Hepatocyte (in vitro differentiated cells): ENCODE measurements around the gene ACACB. TPM values are rescaled to one million over a fixed set of nuclear protein-coding genes. Genes with fewer than 3 reads are reported as not detected.

Experiments used
- DNase-seq: peaks from one replicate; pipeline ENCODE4 v3.0.0-alpha.2; 2016; ENCODE audit warnings: low spot score
- H2AFZ ChIP-seq: fragments of 200-600 bp; sonication (generic); 2 replicates; pipeline ENCODE4 v1.6.0; 2016; ENCODE audit warnings: antibody characterized with exemption, mild to moderate bottlenecking
- H3K27ac ChIP-seq: fragments of 200-600 bp; sonication (generic); 2 replicates; pipeline ENCODE4 v1.5.1; 2016; ENCODE audit warnings: mild to moderate bottlenecking
- H3K27me3 ChIP-seq: fragments of 200-600 bp; sonication (generic); 2 replicates; pipeline ENCODE4 v1.6.1; 2016
- H3K36me3 ChIP-seq: fragments of 200-600 bp; sonication (generic); replicated peaks from 2 replicates; pipeline ENCODE4 v1.5.1; 2016; ENCODE audit warnings: low read depth; ENCODE audit not compliant: insufficient read depth
- H3K4me1 ChIP-seq: fragments of 200-600 bp; sonication (generic); 2 replicates; pipeline ENCODE4 v1.5.1; 2016; ENCODE audit warnings: mild to moderate bottlenecking, moderate library complexity; ENCODE audit not compliant: insufficient read depth
- H3K4me2 ChIP-seq: fragments of 200-600 bp; sonication (generic); 2 replicates; pipeline ENCODE4 v1.6.0; 2016
- H3K4me3 ChIP-seq: fragments of 200-600 bp; sonication (generic); 2 replicates; pipeline ENCODE4 v1.5.1; 2016; ENCODE audit warnings: mild to moderate bottlenecking
- H3K79me2 ChIP-seq: fragments of 200-600 bp; sonication (generic); 2 replicates; pipeline ENCODE4 v1.6.0; 2017; ENCODE audit warnings: mild to moderate bottlenecking
- H3K9me2 ChIP-seq: fragments of 200-600 bp; sonication (generic); replicated peaks from 2 replicates; pipeline ENCODE4 v1.6.0; 2017; ENCODE audit warnings: mild to moderate bottlenecking; ENCODE audit not compliant: insufficient read depth
- H3K9me3 ChIP-seq: fragments of 200-600 bp; sonication (generic); 2 replicates; pipeline ENCODE4 v1.5.1; 2016; ENCODE audit warnings: low read depth, mild to moderate bottlenecking
- H4K20me1 ChIP-seq: fragments of 200-600 bp; sonication (generic); 2 replicates; pipeline ENCODE4 v1.6.0; 2016; ENCODE audit warnings: mild to moderate bottlenecking; ENCODE audit not compliant: insufficient read depth, poor library complexity, severe bottlenecking
- CTCF ChIP-seq: fragments of 200-600 bp; sonication (generic); IDR thresholded peaks from 2 replicates; pipeline ENCODE4 v1.5.1; 2016; ENCODE audit warnings: antibody characterized with exemption, mild to moderate bottlenecking; ENCODE audit not compliant: poor library complexity
- EZH2 ChIP-seq: fragments of 200-600 bp; sonication (generic); IDR thresholded peaks from 2 replicates; pipeline ENCODE4 v1.6.1; 2016; ENCODE audit warnings: antibody characterized with exemption, mild to moderate bottlenecking, borderline replicate concordance
- EZH2phosphoT487 ChIP-seq: fragments of 200-600 bp; sonication (generic); IDR thresholded peaks from one replicate; pipeline ENCODE4 v1.6.1; 2018; ENCODE audit warnings: antibody characterized with exemption, mild to moderate bottlenecking, low read depth, moderate library complexity; ENCODE audit not compliant: unreplicated experiment, severe bottlenecking
- WGBS: methylation state at CpG from one replicate; pipeline ENCODE4 v1.1.6; 2016; ENCODE audit warnings: low lambda C conversion rate; ENCODE audit errors: missing lambda C conversion rate; 5-methylcytosine and 5-hydroxymethylcytosine counted together
- polyA plus RNA-seq: library from polyadenylated mRNA; unstranded; fragments of >200 nt; fragmentation: Nextera tagmentation; extraction: Ambion mirVana; gene quantifications from 2 replicates; pipeline ENCODE4 v1.2.1, GENCODE V29; 2016
- total RNA-seq: library from RNA; depleted of rRNA; stranded (reverse); fragments of >200 nt; gene quantifications from 2 replicates; pipeline ENCODE4 v1.2.3, GENCODE V29; 2014

The ACACB gene
- total and polyA plus RNA-seq, 2 experiments from 2014 or later: 3.9 to 9.3 TPM

GRCh38 chr12:109199324-109199723, 82.9 kb downstream of the ACACB start:
- no peak overlapping the region for H3K4me3 ChIP-seq
- no peaks in the 10 kb centered on the region for H3K9me3 ChIP-seq
- no peaks in the 10 kb centered on the region for H3K9me2 ChIP-seq
- H3K4me2 ChIP-seq: no peak overlapping the region
- no peaks in the 10 kb centered on the region for H3K4me1 ChIP-seq
- H3K27ac ChIP-seq: no peak overlapping the region
- H4K20me1 ChIP-seq: no peaks in the 10 kb centered on the region
- no peaks in the 10 kb centered on the region for H3K27me3 ChIP-seq
- DNase-seq: no peak
- WGBS: 89% methylated on average over 11 of the region's 11 CpGs
- H2AFZ ChIP-seq: no peak overlapping the region
- H3K79me2 ChIP-seq: no peaks in the 10 kb centered on the region
- no peaks in the 10 kb centered on the region for H3K36me3 ChIP-seq
- no peak for TF ChIP-seq EZH2
- TF ChIP-seq CTCF: no peak
- no peak for TF ChIP-seq EZH2phosphoT487

GRCh38 chr12:109200825-109201495, 84.6 kb downstream of the ACACB start:
- no peak overlapping the region for H3K4me2 ChIP-seq
- H3K9me2 ChIP-seq: no peaks in the 10 kb centered on the region
- no peak overlapping the region for H3K27ac ChIP-seq
- no peak for DNase-seq
- no peaks in the 10 kb centered on the region for H3K79me2 ChIP-seq
- H3K9me3 ChIP-seq: no peaks in the 10 kb centered on the region
- H3K27me3 ChIP-seq: no peaks in the 10 kb centered on the region
- no peak for TF ChIP-seq EZH2
- no peak for TF ChIP-seq CTCF
- TF ChIP-seq EZH2phosphoT487: no peak
- no peak overlapping the region for H2AFZ ChIP-seq
- no peaks in the 10 kb centered on the region for H4K20me1 ChIP-seq
- H3K4me3 ChIP-seq: no peak overlapping the region
- H3K4me1 ChIP-seq: no peaks in the 10 kb centered on the region
- 98% methylated on average over 14 of the region's 14 CpGs for WGBS
- no peaks in the 10 kb centered on the region for H3K36me3 ChIP-seq

- DNase-seq: no peak
- Histone ChIP-seq H3K9me3 (no peaks in the 10 kb centered on the region), H2AFZ (no peak overlapping the region), H3K4me1 (no peaks in the 10 kb centered on the region), H3K27ac (no peak overlapping the region), H3K79me2 (no peaks in the 10 kb centered on the region), H3K4me3 (no peak overlapping the region), H4K20me1 (no peaks in the 10 kb centered on the region), H3K36me3 (no peaks in the 10 kb centered on the region), H3K4me2 (no peak overlapping the region), H3K27me3 (no peaks in the 10 kb centered on the region), H3K9me2 (no peaks in the 10 kb centered on the region)
- no peak for TF ChIP-seq EZH2phosphoT487
- TF ChIP-seq CTCF: no peak
- no peak for TF ChIP-seq EZH2
- WGBS: 96% methylated on average over 17 of the region's 17 CpGs
These were observed 85.1 kb downstream of the ACACB start for GRCh38 chr12:109201496-109201885.
